ENCODE data around the gene ERN1. TPM values are rescaled to one million over a fixed set of nuclear protein-coding genes. Genes with fewer than 3 reads are reported as not detected.

ERN1 gene
- total and polyA plus RNA-seq, 2 of the 8 experiments (the other 6 are each of a cell fraction or from before 2014, with no cell fraction given) = 1.8 to 3.9 TPM

- Histone ChIP-seq H4K20me1 (replicated peaks in 1 of 2; ENCODE audit: control insufficient read depth in 1 of 2, insufficient read depth in 2 of 2, low read length in 2 of 2) (no peaks in the 10 kb centered on the region), H3K23me2 (ENCODE audit: low read depth, low read length) (no peaks in the 10 kb centered on the region), H2BK5ac (ENCODE audit: low read depth, low read length) (no peak overlapping the region), H2BK12ac (ENCODE audit: low read depth, low read length) (0 out of 2 replicates have a peak overlapping the region, but pooled peaks have one; percentile 40), H2AFZ (ENCODE audit: low read length) (no peak overlapping the region), H3K9ac (replicated peaks in 1 of 4; ENCODE audit: extremely low read depth in 1 of 4, low read depth in 3 of 4, low read length in 3 of 4) (no peak overlapping the region), H3K27ac (ENCODE audit: low read depth, low read length) (no peak overlapping the region), H2AK5ac (ENCODE audit: low read depth, low read length) (no peak overlapping the region), H4K8ac (ENCODE audit: extremely low read depth, insufficient read depth, low read length) (no peak overlapping the region), H3K79me1 (ENCODE audit: low read depth, low read length) (no peaks in the 10 kb centered on the region), H3K4ac (replicated peaks; ENCODE audit: insufficient read length, low read depth, low read length) (no peak overlapping the region), H3K56ac (replicated peaks; ENCODE audit: insufficient read length, low read depth, low read length) (no peak overlapping the region), H3K4me1 (replicated peaks in 1 of 4; ENCODE audit: control insufficient read depth in 3 of 4, insufficient read depth in 4 of 4, low read length in 3 of 4) (peaks cover 3 to 9% (median 6%) of the 10 kb centered on the region in 4 experiments), H3K79me2 (ENCODE audit: control insufficient read depth in 1 of 2, insufficient read depth in 2 of 2, low read length in 2 of 2) (no peaks in the 10 kb centered on the region), H2BK20ac (ENCODE audit: low read length) (no peak overlapping the region), H3K23ac (ENCODE audit: insufficient read length) (no peak overlapping the region), H3K9me3 (ENCODE audit: insufficient read depth in 2 of 2, low read depth in 1 of 2, low read length in 1 of 2) (no peaks in the 10 kb centered on the region), H2BK120ac (replicated peaks; ENCODE audit: low read depth, low read length) (no peak overlapping the region), H3K14ac (ENCODE audit: insufficient read length) (no peak overlapping the region), H4K91ac (replicated peaks; ENCODE audit: insufficient read length, low read length) (no peak overlapping the region), H3K27me3 (replicated peaks in 1 of 4; ENCODE audit: control insufficient read depth in 3 of 4, extremely low read depth in 1 of 4, insufficient read depth in 3 of 4, low read length in 3 of 4) (no peaks in the 10 kb centered on the region), H2BK15ac (ENCODE audit: low read length) (no peak overlapping the region), H3K4me3 (ENCODE audit: extremely low read depth in 1 of 4, insufficient read depth in 2 of 4, low read depth in 3 of 4, low read length in 4 of 4) (no peak overlapping the region), H3K18ac (ENCODE audit: extremely low read depth, low read length) (no peak overlapping the region), H3K36me3 (ENCODE audit: control insufficient read depth in 2 of 4, insufficient read depth in 4 of 4, low read length in 3 of 4) (0 out of 8 replicates have a peak, but pooled peaks cover 0 to 2% (median 0%) of the 10 kb centered on the region in 4 experiments), H4K5ac (ENCODE audit: insufficient read length, low read depth, low read length) (no peak overlapping the region), H3K4me2 (ENCODE audit: insufficient read depth in 1 of 2, low read depth in 2 of 2, low read length in 2 of 2) (no peak overlapping the region)
- ChIA-PET CTCF (ENCODE audit: partially characterized antibody) (interaction anchor here (0.9 to 13.9 kb wide), 4 partner anchors 11 to 78 kb away, joined by 3 to 238 read pairs (median 10); partner anchors contain the start of gene ERN1), POLR2A (ENCODE audit: partially characterized antibody) (interaction anchor here (4.8 kb wide), 1 partner anchor 88 kb away, joined by 32 read pairs; no protein-coding TSS in a partner anchor)
- DNase-seq (ENCODE audit: low read depth in 1 of 2, low spot score in 2 of 2) (no peak), FAIRE-seq (no peak)
- TF ChIP-seq NANOG (IDR thresholded peaks at IDR 0.05; ENCODE audit: insufficient read depth, low read depth, low read length, poor library complexity, severe bottlenecking) (no peak), CHD1 (IDR thresholded peaks at IDR 0.05; ENCODE audit: low read depth, low read length) (no peak)
- 91% methylated on average over 9 of the region's 9 CpGs; no CpG with 5 or more reads in 1 of the 2 experiments for WGBS, 2 experiments (ENCODE audit: extremely low coverage in 1 of 2, insufficient coverage in 1 of 2, insufficient read length in 1 of 2, insufficient replicate concordance in 2 of 2, low coverage in 1 of 2, low lambda C conversion rate in 2 of 2, missing lambda C conversion rate in 1 of 2)
Observed at GRCh38 chr17:64057701-64058263, 72.2 kb downstream of the ERN1 start.
